SJSA1 (cell line): ENCODE results near the gene DLG2. TPM values are rescaled to one million over a fixed set of nuclear protein-coding genes. Genes with fewer than 3 reads are reported as not detected.
"Not testable (repeated sequence)": the region's sequence is repeated elsewhere in the genome, so short reads cannot be mapped to it uniquely, and the experiment has no call there.

Experiments
- DNase-seq, 2 experiments: peaks; one replicate each; pipeline ENCODE4 v3.0.0-alpha.2; 2015 to 2020; ENCODE audit warnings: low spot score in 2 of 2, low read depth in 1 of 2
- H3K27ac ChIP-seq: fragments of 250-450 bp; sonication (Bioruptor Pico); 2 replicates; pipeline ENCODE4 v1.5.1; 2020; ENCODE audit warnings: mild to moderate bottlenecking, moderate library complexity
- H3K27me3 ChIP-seq: fragments of 250-450 bp; sonication (Bioruptor Pico); replicated peaks from 2 replicates; pipeline ENCODE4 v1.5.1; 2020; ENCODE audit warnings: mild to moderate bottlenecking, moderate library complexity
- H3K36me3 ChIP-seq: fragments of 250-450 bp; sonication (Bioruptor Pico); 2 replicates; pipeline ENCODE4 v1.5.1; 2020; ENCODE audit warnings: mild to moderate bottlenecking
- H3K4me1 ChIP-seq: fragments of 250-450 bp; sonication (Bioruptor Pico); replicated peaks from 2 replicates; pipeline ENCODE4 v1.6.1; 2021; ENCODE audit warnings: mild to moderate bottlenecking
- H3K4me3 ChIP-seq: fragments of 250-450 bp; sonication (Bioruptor Pico); 2 replicates; pipeline ENCODE4 v1.5.1; 2020; ENCODE audit warnings: mild to moderate bottlenecking
- H3K9me3 ChIP-seq: fragments of 250-450 bp; sonication (Bioruptor Pico); replicated peaks from 2 replicates; pipeline ENCODE4 v1.5.1; 2020; ENCODE audit warnings: mild to moderate bottlenecking
- total RNA-seq: library from RNA; depleted of rRNA; stranded (reverse); fragments of >200 nt; shearing (Covaris generic); gene quantifications from 2 replicates; pipeline ENCODE4 v1.2.3, GENCODE V29; 2014

The DLG2 gene
- total RNA-seq, 1 experiment from 2014 or later = 0.13 TPM

GRCh38 chr11:83751041-83751440 lies 1876.1 kb downstream of the DLG2 start:
- H3K9me3 ChIP-seq = no peaks in the 10 kb centered on the region

DNA sequence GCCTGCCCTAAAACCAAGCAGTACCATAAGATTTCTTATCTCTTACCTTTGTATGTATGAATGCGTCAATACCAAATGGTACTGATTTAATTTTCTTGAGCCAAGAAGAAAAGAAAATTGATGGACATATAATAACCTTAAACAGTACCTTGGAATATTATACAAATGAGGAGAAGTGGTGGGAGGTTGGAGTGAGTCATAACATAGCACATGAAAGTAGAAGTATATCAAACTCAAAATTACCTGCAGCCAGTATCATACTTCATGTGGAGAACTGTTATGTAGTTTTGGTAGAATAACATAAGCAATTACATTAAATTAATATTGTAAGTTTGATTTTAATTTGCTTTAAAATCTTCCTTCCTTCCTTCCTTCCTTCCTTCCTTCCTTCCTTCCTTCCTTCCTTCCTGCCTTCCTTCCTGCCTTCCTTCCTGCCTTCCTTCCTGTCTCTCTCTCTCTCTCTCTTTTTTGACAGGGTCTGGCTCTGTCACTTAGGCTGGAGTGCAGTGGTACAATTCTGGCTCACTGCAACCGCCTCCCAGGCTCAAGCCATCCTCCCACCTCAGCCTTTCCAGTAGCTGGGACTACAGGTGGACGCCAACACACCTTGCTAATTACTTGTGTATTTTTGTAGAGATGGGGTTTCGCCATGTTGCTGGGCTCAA lies 1880.1 kb downstream of the DLG2 start:
- Histone ChIP-seq H3K27ac (no peak overlapping the region), H3K27me3 (no peaks in the 10 kb centered on the region), H3K4me1 (no peaks in the 10 kb centered on the region), H3K36me3 (no peaks in the 10 kb centered on the region), H3K9me3 (no peaks in the 10 kb centered on the region), H3K4me3 (no peak overlapping the region)
- DNase-seq = no peak

More at GRCh38 chr11:83751041-83751440, 1876.1 kb downstream of the DLG2 start:
- no peaks in the 10 kb centered on the region for H3K36me3 ChIP-seq
- H3K27me3 ChIP-seq = no peaks in the 10 kb centered on the region
- no peak overlapping the region for H3K27ac ChIP-seq
- no peaks in the 10 kb centered on the region for H3K4me1 ChIP-seq
- no peak for DNase-seq
- no peak overlapping the region for H3K4me3 ChIP-seq

DNA sequence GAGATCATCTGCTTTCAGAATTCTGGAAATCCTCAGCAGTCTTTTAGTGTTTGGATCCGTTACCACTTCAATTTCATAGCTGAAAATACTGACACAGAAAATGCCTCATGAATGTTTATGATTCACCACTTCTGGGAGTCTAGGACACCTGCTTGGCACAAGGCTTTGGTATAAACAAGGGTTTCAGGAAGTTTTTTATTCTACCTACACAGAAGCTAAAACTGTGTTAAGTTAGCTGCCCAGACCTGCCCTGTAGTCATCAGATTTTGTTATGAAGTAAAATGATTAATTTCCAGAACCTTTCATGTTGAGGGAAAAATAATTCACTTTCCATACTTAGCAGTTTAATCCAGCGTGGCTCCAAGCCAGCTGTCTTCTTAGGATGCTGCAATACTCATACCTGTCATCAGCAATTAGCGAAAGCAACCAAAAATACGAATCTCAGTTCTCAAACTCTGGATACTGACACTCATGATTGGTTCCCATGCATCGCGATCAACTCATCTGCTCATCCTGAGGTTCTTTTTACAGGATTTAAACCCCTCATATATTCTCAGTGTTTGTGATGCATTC lies 1882.4 kb downstream of the DLG2 start:
- H3K27ac ChIP-seq = no peak overlapping the region
- no peak overlapping the region for H3K4me3 ChIP-seq
- H3K27me3 ChIP-seq = no peaks in the 10 kb centered on the region
- DNase-seq = no peak
- no peaks in the 10 kb centered on the region for H3K9me3 ChIP-seq
- H3K36me3 ChIP-seq = no peaks in the 10 kb centered on the region
- H3K4me1 ChIP-seq = no peaks in the 10 kb centered on the region

- Histone ChIP-seq H3K36me3 (no peaks in the 10 kb centered on the region), H3K27me3 (no peaks in the 10 kb centered on the region), H3K4me1 (no peaks in the 10 kb centered on the region), H3K27ac (no peak overlapping the region), H3K4me3 (no peak overlapping the region), H3K9me3 (no peaks in the 10 kb centered on the region)
- no peak for DNase-seq
Measured at GRCh38 chr11:83736684-83737083, 1890.5 kb downstream of the DLG2 start.

DNA sequence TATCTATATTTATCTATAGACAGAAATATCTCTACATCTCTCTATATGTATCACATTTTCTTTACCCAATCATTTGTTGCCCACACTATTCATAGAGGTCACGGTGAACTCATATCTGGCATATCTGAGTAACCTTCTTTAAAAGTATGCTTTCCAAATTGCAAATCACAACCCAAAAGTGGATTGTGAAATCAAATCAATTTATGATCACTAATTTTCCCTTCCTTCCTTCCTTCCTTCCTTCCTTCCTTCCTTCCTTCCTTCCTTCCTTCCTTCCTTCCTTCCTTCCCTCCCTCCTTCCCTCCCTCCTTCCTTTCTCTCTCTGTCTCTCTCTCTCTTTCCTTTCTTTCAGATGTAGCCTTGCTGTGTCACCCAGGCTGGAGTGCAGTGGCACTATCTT lies 1893.0 kb downstream of the DLG2 start:
- DNase-seq = no peak
- Histone ChIP-seq H3K27me3 (no peaks in the 10 kb centered on the region), H3K4me1 (no peaks in the 10 kb centered on the region), H3K4me3 (no peak overlapping the region), H3K9me3 (no peaks in the 10 kb centered on the region), H3K36me3 (no peaks in the 10 kb centered on the region), H3K27ac (no peak overlapping the region)

DNA sequence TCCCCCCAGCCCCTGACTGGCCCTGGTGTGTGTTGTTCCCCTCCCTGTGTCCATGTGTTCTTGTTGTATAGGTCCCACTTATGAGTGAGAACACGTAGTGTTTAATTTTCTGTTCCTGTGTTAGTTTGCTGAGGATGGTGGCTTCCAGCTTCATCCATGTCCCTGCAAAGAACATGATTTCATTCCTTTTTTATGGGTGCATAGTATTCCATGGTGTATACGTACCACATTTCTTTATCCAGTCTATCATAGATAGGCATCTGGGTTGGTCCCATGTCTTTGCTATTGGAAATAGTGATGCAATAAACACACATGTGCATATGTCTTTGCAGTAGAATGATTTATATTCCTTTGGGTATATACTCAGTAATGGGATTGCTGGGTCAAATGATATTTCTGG lies 1895.9 kb downstream of the DLG2 start:
- not testable (repeated sequence) for DNase-seq, H3K4me3 ChIP-seq, H3K36me3 ChIP-seq, H3K27me3 ChIP-seq, H3K27ac ChIP-seq, H3K4me1 ChIP-seq, H3K9me3 ChIP-seq

GRCh38 chr11:83728281-83728680 lies 1898.9 kb downstream of the DLG2 start:
- Histone ChIP-seq H3K27me3 (no peaks in the 10 kb centered on the region), H3K27ac (no peak overlapping the region), H3K4me3 (no peak overlapping the region), H3K4me1 (no peaks in the 10 kb centered on the region), H3K9me3 (no peaks in the 10 kb centered on the region), H3K36me3 (no peaks in the 10 kb centered on the region)
- DNase-seq = no peak

DNA sequence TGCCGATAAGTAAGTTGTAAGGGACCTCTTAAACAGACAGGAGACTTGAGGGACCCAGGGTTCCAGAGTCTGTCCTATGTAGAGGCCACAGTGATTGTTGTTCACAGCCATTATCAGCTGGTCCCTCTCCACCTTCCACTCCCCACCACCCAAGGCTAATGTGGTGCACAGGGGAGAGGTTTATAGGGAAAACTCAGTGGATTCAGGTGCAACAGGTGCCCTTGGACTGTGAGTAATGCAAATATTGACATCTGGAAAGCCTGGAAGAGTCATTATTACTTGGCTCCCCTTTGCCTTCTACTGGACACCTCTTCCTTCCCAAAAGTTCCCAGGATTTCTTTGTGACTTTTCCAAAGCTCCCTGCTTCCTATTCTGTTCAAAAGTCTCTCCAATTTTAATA lies 1899.9 kb downstream of the DLG2 start:
- H3K27ac ChIP-seq = no peak overlapping the region
- H3K9me3 ChIP-seq = no peaks in the 10 kb centered on the region
- H3K4me3 ChIP-seq = no peak overlapping the region
- H3K27me3 ChIP-seq = no peaks in the 10 kb centered on the region
- H3K36me3 ChIP-seq = no peaks in the 10 kb centered on the region
- DNase-seq = no peak
- no peaks in the 10 kb centered on the region for H3K4me1 ChIP-seq

DNA sequence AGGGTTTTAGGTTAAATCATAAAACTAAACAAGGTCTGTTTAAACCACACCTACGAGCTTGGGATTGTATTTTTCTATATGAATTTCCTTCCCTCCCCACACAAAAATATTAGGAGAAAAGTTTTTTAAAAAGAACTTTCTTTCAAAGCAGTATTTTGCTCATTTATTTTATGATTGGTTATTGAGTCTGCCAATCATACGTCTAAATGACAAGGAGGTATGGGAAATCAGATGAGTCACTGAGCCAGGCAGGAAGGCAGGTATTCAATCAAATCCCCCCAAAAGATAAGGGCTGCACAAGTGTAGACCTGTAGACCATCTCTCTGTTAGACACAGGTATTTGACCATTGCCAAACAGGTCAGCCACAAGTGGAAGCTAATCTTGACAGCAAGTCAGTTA lies 1900.8 kb downstream of the DLG2 start:
- Histone ChIP-seq H3K27me3 (no peaks in the 10 kb centered on the region), H3K27ac (no peak overlapping the region), H3K9me3 (no peaks in the 10 kb centered on the region), H3K4me1 (no peaks in the 10 kb centered on the region), H3K36me3 (no peaks in the 10 kb centered on the region), H3K4me3 (no peak overlapping the region)
- no peak for DNase-seq

DNA sequence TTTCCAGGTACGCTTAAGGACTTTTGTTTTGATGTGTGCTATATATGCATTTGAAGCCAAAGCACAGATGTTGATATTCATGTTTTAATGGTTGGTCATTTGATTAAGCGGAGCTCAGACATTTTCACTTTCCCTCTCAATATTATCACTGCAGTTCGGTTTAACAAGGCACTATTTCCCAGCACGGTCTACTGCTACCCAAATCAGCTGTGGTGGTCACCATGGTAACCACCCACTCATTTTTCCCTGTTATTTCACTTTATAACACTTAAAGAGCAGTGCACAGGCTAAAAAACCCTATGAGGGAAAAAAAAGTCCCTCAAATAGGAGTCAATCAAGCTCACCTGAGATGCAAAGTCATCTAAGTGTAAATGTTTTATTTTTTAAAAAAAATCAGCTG lies 1901.4 kb downstream of the DLG2 start:
- Histone ChIP-seq H3K27ac (no peak overlapping the region), H3K27me3 (no peaks in the 10 kb centered on the region), H3K4me1 (no peaks in the 10 kb centered on the region), H3K4me3 (no peak overlapping the region), H3K36me3 (no peaks in the 10 kb centered on the region), H3K9me3 (no peaks in the 10 kb centered on the region)
- DNase-seq = no peak

DNA sequence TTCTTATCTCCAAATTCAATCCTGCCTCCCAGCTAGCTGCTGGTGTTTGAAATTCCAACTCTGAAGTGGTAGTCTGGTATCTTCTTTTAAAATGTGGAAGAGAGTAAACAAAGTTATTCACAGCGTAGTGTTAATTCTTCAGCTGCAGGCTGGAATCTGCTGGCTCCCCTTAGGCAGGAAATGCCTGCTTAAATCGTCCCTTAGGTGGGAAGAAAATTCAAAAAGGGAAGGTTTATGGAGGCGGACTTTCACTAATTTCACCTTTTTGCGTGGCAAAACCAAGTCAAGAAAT lies 1901.9 kb downstream of the DLG2 start:
- no peaks in the 10 kb centered on the region for H3K36me3 ChIP-seq
- no peaks in the 10 kb centered on the region for H3K4me1 ChIP-seq
- H3K9me3 ChIP-seq = no peaks in the 10 kb centered on the region
- DNase-seq = no peak
- no peaks in the 10 kb centered on the region for H3K27me3 ChIP-seq
- H3K27ac ChIP-seq = no peak overlapping the region
- no peak overlapping the region for H3K4me3 ChIP-seq

DNA sequence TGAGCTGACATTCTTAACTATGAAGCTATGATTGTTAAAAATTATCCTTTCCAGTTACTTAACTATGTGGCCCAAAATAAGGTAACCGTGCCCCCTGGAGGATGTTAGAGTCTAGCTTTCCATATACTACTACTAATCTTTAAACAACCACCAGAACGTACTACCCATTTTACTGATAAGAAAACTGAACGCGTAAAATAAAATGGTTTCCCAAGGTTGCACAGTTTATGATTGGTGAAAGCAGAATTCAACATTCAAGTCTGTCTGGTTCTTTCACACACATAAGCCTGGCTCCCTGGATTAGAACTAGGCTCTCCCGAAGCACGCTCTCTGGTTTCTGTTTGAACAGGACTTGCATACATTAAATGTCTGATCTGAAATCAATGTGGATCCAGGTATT lies 1903.1 kb downstream of the DLG2 start:
- Histone ChIP-seq H3K4me1 (no peaks in the 10 kb centered on the region), H3K27ac (no peak overlapping the region), H3K4me3 (no peak overlapping the region), H3K36me3 (no peaks in the 10 kb centered on the region), H3K27me3 (no peaks in the 10 kb centered on the region), H3K9me3 (no peaks in the 10 kb centered on the region)
- peak in 1 of 2 experiments; percentile 0 for DNase-seq

DNA sequence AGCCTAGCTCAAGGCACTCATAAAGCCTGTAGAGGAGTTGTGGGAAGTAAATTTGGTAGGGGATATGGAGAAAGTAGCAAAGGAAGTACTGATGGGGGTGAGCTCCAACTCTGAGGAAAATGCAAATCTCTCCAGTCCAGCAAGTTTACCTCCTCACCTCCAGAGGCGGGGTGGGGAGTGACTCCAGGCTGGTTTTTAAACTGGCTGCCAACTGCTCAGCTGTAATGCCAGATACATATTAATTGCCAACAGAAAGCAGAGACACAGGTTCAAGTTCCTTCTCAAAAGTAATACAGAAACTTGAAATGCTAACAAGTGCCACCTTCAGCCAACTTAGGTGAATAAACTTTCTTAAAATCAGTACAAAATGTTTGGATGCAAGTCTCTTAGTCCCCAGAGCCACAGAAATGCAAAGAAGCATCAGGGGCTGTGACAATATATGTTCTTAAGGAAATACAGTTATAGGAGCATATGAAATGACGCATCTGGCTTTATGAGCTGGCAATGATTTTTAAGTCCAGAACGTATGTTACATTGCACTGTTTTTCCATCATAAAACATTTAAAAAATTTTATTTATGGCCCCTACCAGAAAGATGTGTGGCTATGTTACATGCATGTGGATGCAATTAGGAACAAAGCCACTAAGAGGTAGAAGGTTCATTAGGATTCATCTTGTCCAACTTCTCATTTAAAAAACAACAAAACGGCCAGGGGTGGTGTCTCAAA lies 1904.6 kb downstream of the DLG2 start:
- Histone ChIP-seq H3K4me1 (no peaks in the 10 kb centered on the region), H3K9me3 (no peaks in the 10 kb centered on the region), H3K27ac (no peak overlapping the region), H3K4me3 (no peak overlapping the region), H3K36me3 (no peaks in the 10 kb centered on the region), H3K27me3 (no peaks in the 10 kb centered on the region)
- no peak for DNase-seq

GRCh38 chr11:83721263-83721662 lies 1905.9 kb downstream of the DLG2 start:
- no peak for DNase-seq
- Histone ChIP-seq H3K27ac (no peak overlapping the region), H3K9me3 (no peaks in the 10 kb centered on the region), H3K36me3 (no peaks in the 10 kb centered on the region), H3K27me3 (no peaks in the 10 kb centered on the region), H3K4me3 (no peak overlapping the region), H3K4me1 (no peaks in the 10 kb centered on the region)
